ENCODE results near the gene LY86. TPM values are rescaled to one million over a fixed set of nuclear protein-coding genes. Genes with fewer than 3 reads are reported as not detected.

The LY86 gene
- total and polyA plus RNA-seq, 3 donors from 2014 or later = 0.87 to 3.5 (median 1.6) TPM

DNA sequence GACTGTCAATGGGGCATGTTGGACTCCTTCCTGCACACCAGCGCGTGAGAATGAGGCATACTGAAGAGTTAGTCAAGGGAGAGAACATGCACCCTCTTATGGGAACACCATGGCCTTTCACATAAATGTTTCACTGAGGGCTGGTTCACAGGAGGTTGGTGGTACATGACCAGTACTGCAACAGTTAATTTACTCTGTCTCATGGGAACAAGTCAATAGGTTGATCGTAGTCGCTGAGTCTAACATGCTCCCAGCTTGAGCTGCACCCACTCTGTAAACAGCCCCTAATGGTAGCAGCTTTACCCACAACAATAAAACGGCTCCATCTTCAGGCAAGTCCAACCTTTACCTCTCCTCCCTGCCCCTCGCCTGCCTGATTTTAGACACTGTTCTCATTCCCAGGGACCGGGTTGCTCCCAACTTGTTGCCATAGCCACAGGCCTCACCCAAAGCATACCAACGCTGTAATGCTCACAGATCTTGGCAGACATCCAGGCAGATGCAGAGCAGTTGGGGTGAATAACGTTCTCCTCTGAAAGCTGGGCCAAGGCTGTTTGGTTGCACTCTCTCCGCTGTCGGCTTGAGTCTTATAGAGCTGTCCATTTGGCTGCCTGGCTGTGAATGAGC lies 111.3 kb downstream of the LY86 start:
- peak overlapping the region in 1 of 2 donors; percentile 32 for H3K27ac ChIP-seq
- DNase-seq = peak; percentile 63

DNA sequence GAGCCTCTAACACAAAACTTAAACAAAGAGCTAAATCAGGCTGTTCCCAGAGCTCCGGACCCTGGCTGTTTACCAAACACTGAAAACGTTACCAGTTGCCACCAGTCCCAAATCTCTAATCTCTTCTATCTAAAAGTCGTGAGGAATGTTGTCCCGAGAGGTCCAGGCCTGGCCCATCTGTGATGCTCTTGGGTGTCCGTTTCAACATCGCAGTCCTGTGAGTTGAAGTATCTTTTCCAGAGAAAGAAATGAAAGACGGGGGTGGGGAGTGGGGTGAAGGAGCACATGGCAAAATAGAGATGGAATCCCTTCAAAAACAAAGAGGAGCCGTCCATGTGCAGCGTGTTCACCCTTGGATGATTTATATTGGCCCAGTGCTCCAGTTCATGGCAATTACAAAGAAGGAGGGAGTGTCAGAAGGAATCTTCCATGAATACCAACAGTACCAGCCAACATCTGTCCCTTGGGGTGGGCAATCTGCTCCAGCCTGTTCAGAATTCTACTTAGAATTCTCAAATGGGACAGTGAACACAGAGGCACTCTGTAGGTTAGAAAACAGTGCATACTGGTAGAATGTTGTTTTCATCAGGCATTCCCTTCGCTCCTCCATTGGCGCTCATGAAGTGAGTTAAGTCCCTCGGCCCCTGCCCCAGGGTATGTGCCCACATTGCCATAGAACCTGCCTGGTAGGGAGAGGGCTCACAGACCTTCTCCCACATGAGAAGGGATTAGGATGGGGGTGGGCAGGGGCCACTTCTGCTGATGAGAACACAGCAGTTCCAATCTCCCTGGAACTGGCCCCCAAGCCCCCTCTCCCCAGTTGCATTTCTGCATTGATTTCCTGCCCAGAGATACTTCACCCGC lies 112.1 kb downstream of the LY86 start:
- Histone ChIP-seq H3K27ac (peak overlapping the region in 1 of 2 donors; percentile 32), H3K36me3 (ENCODE audit: low read depth, missing control alignments) (no peaks in the 10 kb centered on the region), H3K27me3 (no peaks in the 10 kb centered on the region), H3K9me3 (no peaks in the 10 kb centered on the region), H3K4me3 (no peak overlapping the region), H3K4me1 (peaks cover 19% of the 10 kb centered on the region)
- intact Hi-C loops (cut with DNase I; ENCODE audit: low total_unique reads) = no loop called here
- DNase-seq = no peak
- TF ChIP-seq POLR2A (IDR thresholded peaks at IDR 0.05) = no peak
- TF ChIP-seq, protein P1, sequence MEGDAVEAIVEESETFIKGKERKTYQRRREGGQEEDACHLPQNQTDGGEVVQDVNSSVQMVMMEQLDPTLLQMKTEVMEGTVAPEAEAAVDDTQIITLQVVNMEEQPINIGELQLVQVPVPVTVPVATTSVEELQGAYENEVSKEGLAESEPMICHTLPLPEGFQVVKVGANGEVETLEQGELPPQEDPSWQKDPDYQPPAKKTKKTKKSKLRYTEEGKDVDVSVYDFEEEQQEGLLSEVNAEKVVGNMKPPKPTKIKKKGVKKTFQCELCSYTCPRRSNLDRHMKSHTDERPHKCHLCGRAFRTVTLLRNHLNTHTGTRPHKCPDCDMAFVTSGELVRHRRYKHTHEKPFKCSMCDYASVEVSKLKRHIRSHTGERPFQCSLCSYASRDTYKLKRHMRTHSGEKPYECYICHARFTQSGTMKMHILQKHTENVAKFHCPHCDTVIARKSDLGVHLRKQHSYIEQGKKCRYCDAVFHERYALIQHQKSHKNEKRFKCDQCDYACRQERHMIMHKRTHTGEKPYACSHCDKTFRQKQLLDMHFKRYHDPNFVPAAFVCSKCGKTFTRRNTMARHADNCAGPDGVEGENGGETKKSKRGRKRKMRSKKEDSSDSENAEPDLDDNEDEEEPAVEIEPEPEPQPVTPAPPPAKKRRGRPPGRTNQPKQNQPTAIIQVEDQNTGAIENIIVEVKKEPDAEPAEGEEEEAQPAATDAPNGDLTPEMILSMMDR (IDR thresholded peaks at IDR 0.05) = no peak
- WGBS, 2 donors = 59 to 64% methylated on average over 13 of the region's 13 CpGs

More for the DNA sequence above, 111.3 kb downstream of the LY86 start:
- TF ChIP-seq POLR2A (IDR thresholded peaks at IDR 0.05) = no peak
- TF ChIP-seq, protein P1 (IDR thresholded peaks at IDR 0.05) = no peak
- intact Hi-C loops (cut with DNase I; ENCODE audit: low total_unique reads) = no loop called here
- Histone ChIP-seq H3K9me3 (no peaks in the 10 kb centered on the region), H3K4me3 (no peak overlapping the region), H3K4me1 (peaks cover 27% of the 10 kb centered on the region), H3K36me3 (ENCODE audit: low read depth, missing control alignments) (no peaks in the 10 kb centered on the region), H3K27me3 (no peaks in the 10 kb centered on the region)
- 37 to 53% methylated on average over 11 of the region's 11 CpGs for WGBS, 2 donors

- TF ChIP-seq, protein P1 (IDR thresholded peaks at IDR 0.05) = no peak
- no peak for TF ChIP-seq POLR2A (IDR thresholded peaks at IDR 0.05)
- H3K36me3 ChIP-seq (ENCODE audit: low read depth, missing control alignments) = no peaks in the 10 kb centered on the region
- intact Hi-C loops (cut with DNase I; ENCODE audit: low total_unique reads) = no loop called here
- H3K27me3 ChIP-seq = no peaks in the 10 kb centered on the region
- H3K9me3 ChIP-seq = no peaks in the 10 kb centered on the region
- no peak overlapping the region for H3K4me3 ChIP-seq
- WGBS, 2 donors = 38 to 42% methylated on average over 9 of the region's 9 CpGs
- no peak overlapping the region for H3K27ac ChIP-seq
- peaks cover 12% of the 10 kb centered on the region for H3K4me1 ChIP-seq
- DNase-seq = no peak
These were observed 113.3 kb downstream of the LY86 start for GRCh38 chr6:6701864-6702263.

- intact Hi-C loops (cut with DNase I; ENCODE audit: low total_unique reads) = no loop called here
- no peak for DNase-seq
- no peak for TF ChIP-seq POLR2A (IDR thresholded peaks at IDR 0.05)
- TF ChIP-seq, protein P1 (IDR thresholded peaks at IDR 0.05) = no peak
- Histone ChIP-seq H3K36me3 (ENCODE audit: low read depth, missing control alignments) (no peaks in the 10 kb centered on the region), H3K27me3 (no peaks in the 10 kb centered on the region), H3K27ac (no peak overlapping the region), H3K4me3 (no peak overlapping the region), H3K4me1 (peaks cover 9% of the 10 kb centered on the region), H3K9me3 (no peaks in the 10 kb centered on the region)
- 51 to 62% methylated on average over 4 of the region's 4 CpGs for WGBS, 2 donors
These were observed 115.2 kb downstream of the LY86 start for GRCh38 chr6:6703699-6704098.

Measured in testis (tissue), 3 donors.